ENCODE data around the gene C1QC.

The C1QC gene

GRCh38 chr1:22673486-22674409 is 30.3 kb downstream of the C1QC start:
- TF ChIP-seq GATA3 (IDR thresholded peaks at IDR 0.05; ENCODE audit: low read depth, low read length) (no peak), GATA2 (IDR thresholded peaks at IDR 0.05; ENCODE audit: low read depth, low read length) (peak; percentile 72)

GRCh38 chr1:22674410-22674749 is 30.9 kb downstream of the C1QC start:
- TF ChIP-seq GATA3 (IDR thresholded peaks at IDR 0.05; ENCODE audit: low read depth, low read length) (no peak), GATA2 (IDR thresholded peaks at IDR 0.05; ENCODE audit: low read depth, low read length) (no peak)

GRCh38 chr1:22676916-22677583 is 33.6 kb downstream of the C1QC start:
- TF ChIP-seq GATA2 (IDR thresholded peaks at IDR 0.05; ENCODE audit: low read depth, low read length) (no peak), GATA3 (IDR thresholded peaks at IDR 0.05; ENCODE audit: low read depth, low read length) (no peak)

- TF ChIP-seq GATA3 (IDR thresholded peaks at IDR 0.05; ENCODE audit: low read depth, low read length) (no peak), GATA2 (IDR thresholded peaks at IDR 0.05; ENCODE audit: low read depth, low read length) (no peak)
These were observed 34.8 kb downstream of the C1QC start for GRCh38 chr1:22677931-22678896.

- TF ChIP-seq GATA3 (IDR thresholded peaks at IDR 0.05; ENCODE audit: low read depth, low read length) (no peak), GATA2 (IDR thresholded peaks at IDR 0.05; ENCODE audit: low read depth, low read length) (no peak)
These were observed 37.3 kb downstream of the C1QC start for GRCh38 chr1:22680726-22681125.

- TF ChIP-seq GATA2 (IDR thresholded peaks at IDR 0.05; ENCODE audit: low read depth, low read length) (peak; percentile 94), GATA3 (IDR thresholded peaks at IDR 0.05; ENCODE audit: low read depth, low read length) (no peak; the same call in 1 of the 2 replicates)
These were observed 38.3 kb downstream of the C1QC start for GRCh38 chr1:22681556-22682276.

- no peak for TF ChIP-seq GATA3 (IDR thresholded peaks at IDR 0.05; ENCODE audit: low read depth, low read length)
These were observed 40.1 kb downstream of the C1QC start for GRCh38 chr1:22683547-22683946.

- TF ChIP-seq GATA3 (IDR thresholded peaks at IDR 0.05; ENCODE audit: low read depth, low read length), result no peak
- no peak for TF ChIP-seq GATA2 (IDR thresholded peaks at IDR 0.05; ENCODE audit: low read depth, low read length)
These were observed 42.2 kb downstream of the C1QC start for GRCh38 chr1:22685591-22686059.

- TF ChIP-seq GATA3 (IDR thresholded peaks at IDR 0.05; ENCODE audit: low read depth, low read length) (no peak), GATA2 (IDR thresholded peaks at IDR 0.05; ENCODE audit: low read depth, low read length) (no peak)
These were observed 43.8 kb downstream of the C1QC start for GRCh38 chr1:22687191-22687590.

GRCh38 chr1:22688466-22688865 is 45.0 kb downstream of the C1QC start:
- no peak for TF ChIP-seq GATA2 (IDR thresholded peaks at IDR 0.05; ENCODE audit: low read depth, low read length)
- TF ChIP-seq GATA3 (IDR thresholded peaks at IDR 0.05; ENCODE audit: low read depth, low read length), result no peak

GRCh38 chr1:22689505-22689904 is 46.1 kb downstream of the C1QC start:
- TF ChIP-seq GATA3 (IDR thresholded peaks at IDR 0.05; ENCODE audit: low read depth, low read length) (no peak), GATA2 (IDR thresholded peaks at IDR 0.05; ENCODE audit: low read depth, low read length) (no peak)

GRCh38 chr1:22691031-22691753 is 47.8 kb downstream of the C1QC start:
- no peak for TF ChIP-seq GATA2 (IDR thresholded peaks at IDR 0.05; ENCODE audit: low read depth, low read length)
- TF ChIP-seq GATA3 (IDR thresholded peaks at IDR 0.05; ENCODE audit: low read depth, low read length), result no peak

- TF ChIP-seq GATA2 (IDR thresholded peaks at IDR 0.05; ENCODE audit: low read depth, low read length) (no peak), GATA3 (IDR thresholded peaks at IDR 0.05; ENCODE audit: low read depth, low read length) (no peak)
These were observed 50.7 kb downstream of the C1QC start for GRCh38 chr1:22694172-22694571.

Measured in SH-SY5Y (cell line).